Left ventricle myocardium superior (tissue), 1 donor: Measurements from ENCODE around the gene ERC2. TPM values are rescaled to one million over a fixed set of nuclear protein-coding genes. Genes with fewer than 3 reads are reported as not detected.

Source experiments
- ATAC-seq: fragments of 200-7000 bp; cut with Tn5 transposase; one replicate; pipeline ENCODE4 v1.9.1; 2020; ENCODE audit warnings: mild to moderate bottlenecking, moderate library complexity
- DNase-seq: peaks from one replicate; pipeline ENCODE4 v3.0.0-alpha.2; 2020
- intact Hi-C: fragments of 100-400 bp; cut with micrococcal nuclease; formaldehyde crosslinking; loops from one replicate; pipeline ENCODE4 v1.11.0; 2022
- total RNA-seq: library from RNA; stranded (reverse); fragmentation: NEBNext Ultra II Directional; extraction: Animal tissue kit (Norgen Biotek cat#: 25700); gene quantifications from one replicate; pipeline ENCODE4 v1.2.1, GENCODE V29; 2021
- donor health status: DM: no; HTN: yes; CAD: no; lungs with severe emphysema.

The ERC2 gene
- total RNA-seq, 1 donor from 2014 or later: 0.94 TPM

DNA sequence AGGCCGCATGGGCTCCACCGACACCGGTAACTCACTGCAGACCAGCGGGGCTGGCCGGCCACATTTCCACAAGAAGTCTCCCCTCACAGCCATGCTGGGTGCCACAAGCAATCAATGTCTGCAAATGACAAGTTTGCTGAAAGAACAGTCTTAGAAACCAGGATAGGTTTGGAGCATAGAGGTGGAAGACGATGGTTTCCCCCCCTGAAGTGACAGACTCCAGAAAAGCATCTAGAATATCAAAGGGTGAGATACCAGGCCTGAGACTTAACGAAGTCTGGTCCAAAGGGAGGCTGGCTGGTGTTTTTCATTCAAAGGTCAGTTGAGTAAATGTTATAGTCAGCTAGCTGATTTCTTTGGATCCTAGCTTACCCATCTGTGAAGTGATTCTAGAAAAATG is 931.1 kb downstream of the ERC2 start:
- intact Hi-C loops: no loop called here
- DNase-seq: no peak
- ATAC-seq: no peak

- ATAC-seq: no peak
- DNase-seq: no peak
- intact Hi-C loops: no loop called here
These were observed 933.4 kb downstream of the ERC2 start for GRCh38 chr3:55534876-55535275.

GRCh38 chr3:55532806-55533205 is 935.5 kb downstream of the ERC2 start:
- DNase-seq (no peak), ATAC-seq (no peak)
- intact Hi-C loops: no loop called here

DNA sequence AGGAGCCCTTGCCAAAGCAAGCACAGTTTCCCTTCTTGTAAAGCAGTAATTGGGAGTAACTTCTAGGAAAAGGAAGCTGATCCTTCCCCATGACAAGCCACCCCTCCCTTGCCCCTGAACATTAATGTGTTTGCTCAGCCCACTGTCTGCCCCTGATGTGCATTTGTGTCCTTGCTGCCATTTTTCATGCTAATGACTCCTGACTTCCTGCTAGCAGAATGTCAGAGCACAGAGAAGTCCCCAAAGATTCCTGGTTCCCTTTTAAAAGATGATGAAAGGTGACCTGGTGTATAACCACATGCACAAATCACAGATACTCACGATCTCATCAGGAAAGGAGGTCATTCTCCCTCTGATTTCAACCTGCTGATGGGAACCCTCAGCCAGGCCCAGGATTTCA is 936.9 kb downstream of the ERC2 start:
- intact Hi-C loops: no loop called here
- ATAC-seq: no peak

DNA sequence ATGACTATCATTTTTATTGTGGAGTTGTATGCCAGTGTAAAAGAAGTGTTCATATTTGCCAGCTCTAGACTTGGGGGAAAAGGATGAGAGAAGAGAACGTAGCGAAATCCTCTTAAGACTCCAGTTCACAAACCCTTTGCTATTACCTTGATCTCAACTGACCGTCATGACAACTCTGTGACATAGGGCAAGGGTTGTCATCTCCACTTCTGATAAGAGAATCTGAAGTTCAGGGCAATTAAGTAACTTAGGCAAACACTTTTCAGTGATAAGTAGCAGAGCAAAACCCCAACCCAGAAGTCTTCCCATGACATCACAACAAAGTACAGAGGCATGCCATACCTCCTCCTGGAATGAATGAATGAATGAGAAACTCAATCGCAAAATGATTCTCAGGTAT is 940.9 kb downstream of the ERC2 start:
- ATAC-seq: no peak
- DNase-seq: no peak
- intact Hi-C loops: no loop called here

More for the DNA sequence above, 936.9 kb downstream of the ERC2 start:
- DNase-seq: no peak

- no peak for DNase-seq
- intact Hi-C loops: no loop called here
- ATAC-seq: no peak
These were observed 941.8 kb downstream of the ERC2 start for GRCh38 chr3:55526332-55527030.

DNA sequence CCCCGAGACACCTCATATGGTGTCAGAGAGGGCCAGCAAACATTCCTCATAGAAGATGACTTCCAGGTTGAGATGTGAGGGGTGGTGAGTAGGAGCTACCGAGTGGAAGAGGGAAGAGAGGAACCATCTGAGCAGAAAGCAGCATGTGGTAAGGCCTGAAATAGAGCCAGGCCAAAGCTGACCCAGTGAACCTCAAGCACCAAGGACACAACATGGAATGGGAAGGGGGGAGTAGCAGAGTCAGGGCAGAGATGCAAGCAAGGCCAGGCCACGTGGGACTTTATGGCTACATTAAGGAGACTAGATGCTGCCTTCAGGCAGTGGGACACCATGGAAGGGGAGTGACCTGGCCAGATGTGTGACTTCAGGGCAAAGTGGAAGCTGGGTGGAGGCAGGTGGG is 942.8 kb downstream of the ERC2 start:
- DNase-seq: no peak
- intact Hi-C loops: no loop called here
- no peak for ATAC-seq

- no peak for DNase-seq
- no peak for ATAC-seq
- intact Hi-C loops: no loop called here
These were observed 943.6 kb downstream of the ERC2 start for GRCh38 chr3:55524565-55525244.

GRCh38 chr3:55523471-55523870 is 944.8 kb downstream of the ERC2 start:
- no peak for DNase-seq
- no peak for ATAC-seq
- intact Hi-C loops: no loop called here

GRCh38 chr3:55521738-55522421 is 946.4 kb downstream of the ERC2 start:
- intact Hi-C loops: no loop called here
- ATAC-seq: no peak

DNA sequence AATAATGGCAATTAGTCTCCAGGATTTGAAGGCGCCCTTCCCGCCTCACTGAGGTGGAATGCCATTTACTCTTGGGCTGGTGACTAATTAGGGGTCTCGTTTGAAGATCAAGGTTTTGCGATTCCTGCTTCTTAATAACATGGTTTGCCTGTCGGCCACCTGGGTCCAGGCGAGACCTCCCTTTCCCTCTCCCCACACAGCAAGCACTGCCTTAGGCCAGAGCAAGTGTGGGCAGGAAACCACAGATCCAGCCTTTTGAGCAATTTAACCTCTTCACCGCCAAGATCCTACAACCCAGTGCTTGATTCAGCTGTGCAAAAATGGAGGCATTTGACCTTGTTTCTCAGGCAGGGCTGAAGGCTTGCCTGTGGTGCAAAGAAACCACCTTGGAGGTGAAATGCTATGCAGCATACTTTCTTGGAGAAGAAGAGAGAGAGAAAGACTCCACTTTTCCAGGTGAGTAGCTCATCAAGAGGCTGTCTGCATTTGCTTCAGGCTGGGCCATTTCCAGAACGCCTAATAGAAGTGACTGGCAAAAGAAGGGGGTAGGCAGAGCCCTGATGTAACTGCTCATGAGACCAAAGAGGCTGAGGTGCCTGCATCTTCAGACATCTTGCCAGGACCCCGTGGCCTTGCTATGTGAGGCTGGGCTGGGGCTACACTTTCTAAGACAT is 947.1 kb downstream of the ERC2 start:
- no peak for ATAC-seq
- intact Hi-C loops: no loop called here

More at GRCh38 chr3:55521738-55522421, 946.4 kb downstream of the ERC2 start:
- no peak for DNase-seq

DNA sequence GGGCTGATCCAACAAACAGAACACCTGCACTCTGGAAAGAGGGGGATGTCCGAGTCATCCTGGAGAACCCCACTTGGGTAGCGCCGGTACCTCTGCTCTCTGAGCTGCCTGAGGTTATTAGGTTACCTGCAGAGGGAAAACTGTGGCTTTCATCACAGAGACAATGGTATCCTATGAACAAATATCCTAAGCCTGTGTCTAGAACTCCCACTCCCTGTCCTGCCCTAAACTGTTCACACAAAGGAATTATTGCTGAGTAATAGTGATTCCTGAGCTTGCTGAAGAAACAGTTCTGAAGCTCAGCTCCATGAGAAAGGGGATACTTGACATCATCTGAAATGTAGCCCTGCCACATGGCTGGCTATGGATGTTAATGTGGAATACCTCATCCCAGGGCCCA is 949.2 kb downstream of the ERC2 start:
- intact Hi-C loops: no loop called here
- DNase-seq: no peak
- ATAC-seq: no peak

More for the DNA sequence above, 947.1 kb downstream of the ERC2 start:
- DNase-seq: no peak

- intact Hi-C loops: no loop called here
These were observed 949.8 kb downstream of the ERC2 start for GRCh38 chr3:55518451-55518850.

DNA sequence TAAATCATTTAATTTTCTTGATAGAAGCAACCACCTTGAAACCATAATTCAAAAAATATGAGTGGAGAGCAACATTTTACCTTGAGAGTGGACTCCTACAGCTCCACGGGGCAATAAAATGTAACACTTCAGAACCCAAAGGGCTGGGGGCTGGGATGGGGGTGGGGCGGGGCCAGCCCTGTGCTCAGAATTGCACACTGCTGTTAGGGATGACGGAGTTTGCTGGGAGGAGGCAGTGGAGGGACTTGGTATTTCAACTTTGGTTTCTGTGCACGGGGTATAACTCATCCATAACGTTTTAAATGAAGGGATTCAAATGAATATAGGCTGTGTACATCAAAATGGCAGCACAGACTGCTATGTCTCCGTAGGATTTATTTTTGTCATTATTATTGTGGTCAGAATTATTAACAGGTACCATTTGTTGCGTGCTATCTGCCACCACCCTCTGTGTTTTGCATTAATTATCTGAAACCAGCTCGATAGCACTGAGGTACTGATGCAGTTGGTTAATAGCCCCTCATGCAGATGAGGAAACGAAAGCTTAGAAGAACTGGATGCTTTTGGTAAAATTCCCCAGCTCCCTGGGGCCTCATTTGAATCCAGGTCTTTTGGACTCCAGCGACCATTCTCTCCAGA is 951.8 kb downstream of the ERC2 start:
- no peak for ATAC-seq
- no peak for DNase-seq
- intact Hi-C loops: no loop called here

More at GRCh38 chr3:55518451-55518850, 949.8 kb downstream of the ERC2 start:
- DNase-seq (no peak), ATAC-seq (no peak)

- intact Hi-C loops: no loop called here
- no peak for DNase-seq
These were observed 952.6 kb downstream of the ERC2 start for GRCh38 chr3:55515550-55516246.

DNA sequence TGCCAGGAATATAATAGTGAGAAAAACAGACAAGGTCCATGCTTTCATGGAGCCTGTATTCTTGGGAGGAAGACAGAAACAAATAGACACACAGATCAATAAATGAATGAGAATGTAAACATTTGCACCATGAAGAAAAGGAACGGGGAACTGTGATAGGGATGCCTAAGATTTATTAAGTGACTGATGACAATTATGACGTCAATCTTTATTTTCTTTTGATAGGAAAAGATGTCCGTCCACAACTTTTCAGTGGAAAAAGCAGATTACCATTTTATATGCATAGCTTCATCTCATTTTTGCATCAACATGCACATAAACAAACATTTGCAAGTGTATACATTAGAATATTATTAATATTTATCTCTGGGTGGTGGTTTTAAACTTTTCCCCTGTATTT is 953.3 kb downstream of the ERC2 start:
- DNase-seq (no peak), ATAC-seq (no peak)
- intact Hi-C loops: no loop called here

More at GRCh38 chr3:55515550-55516246, 952.6 kb downstream of the ERC2 start:
- ATAC-seq: no peak

- intact Hi-C loops: no loop called here
- no peak for ATAC-seq
- no peak for DNase-seq
These were observed 955.5 kb downstream of the ERC2 start for GRCh38 chr3:55512571-55513343.
